HG03066 (cell line): ENCODE data around the gene FTO.

Source experiments
- ATAC-seq: cut with Tn5 transposase; IDR thresholded peaks from one replicate; pipeline ENCODE4 v1.9.1; 2021; ENCODE audit warnings: low read depth; ENCODE audit not compliant: unreplicated experiment

FTO gene

DNA sequence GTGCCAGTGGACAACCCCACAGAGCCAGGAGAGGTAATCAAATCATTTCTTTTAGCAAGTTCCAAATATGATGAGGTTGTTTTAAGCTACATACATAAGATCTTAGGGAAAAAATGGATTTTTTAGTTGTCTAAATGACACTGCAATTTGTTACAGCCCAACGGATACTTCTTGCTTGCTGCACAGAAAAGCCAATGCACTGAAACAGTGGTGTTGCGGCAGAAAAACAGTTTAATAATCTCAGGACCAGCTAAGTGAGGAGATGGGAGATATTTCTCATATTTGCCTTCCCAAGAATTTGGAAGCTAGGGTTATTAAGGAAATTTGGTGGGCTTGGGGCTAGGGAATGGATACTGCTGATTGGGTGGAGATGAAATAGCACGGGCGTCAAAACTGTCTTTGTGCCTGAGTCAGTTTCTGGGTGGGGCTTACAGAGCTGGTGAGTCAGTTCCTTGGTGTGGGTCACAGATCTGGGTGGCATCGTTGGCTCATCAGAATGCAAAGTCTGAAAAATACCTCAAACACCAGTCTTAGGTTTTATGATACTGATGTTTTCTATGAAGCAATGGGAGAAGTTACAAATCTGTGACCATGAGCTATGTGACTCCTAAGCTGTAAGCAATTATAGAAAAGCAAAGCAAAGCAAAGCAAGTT lies 327.3 kb downstream of the FTO start:
- ATAC-seq = no peak

GRCh38 chr16:54033747-54034146 lies 329.8 kb downstream of the FTO start:
- no peak for ATAC-seq

DNA sequence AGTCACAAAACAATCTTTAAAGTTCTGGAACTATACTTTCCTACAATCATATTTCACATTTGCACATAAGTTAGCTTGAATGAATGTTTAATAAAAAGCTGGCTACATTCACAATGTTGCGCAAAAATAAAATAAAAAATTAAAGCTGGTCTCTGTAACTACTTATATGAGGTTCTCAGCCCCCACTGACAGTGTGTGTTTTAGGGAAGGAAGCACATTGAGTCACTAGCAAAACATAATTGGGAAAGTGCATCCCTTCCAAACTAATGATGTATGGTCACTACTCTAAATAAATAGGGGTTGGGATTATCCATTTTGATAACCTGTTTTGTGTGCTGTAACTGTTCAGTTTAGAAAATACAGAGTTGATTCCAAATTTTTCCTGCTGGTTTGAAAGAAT lies 330.7 kb downstream of the FTO start:
- ATAC-seq = no peak

GRCh38 chr16:54040480-54040879 lies 336.5 kb downstream of the FTO start:
- ATAC-seq = no peak

DNA sequence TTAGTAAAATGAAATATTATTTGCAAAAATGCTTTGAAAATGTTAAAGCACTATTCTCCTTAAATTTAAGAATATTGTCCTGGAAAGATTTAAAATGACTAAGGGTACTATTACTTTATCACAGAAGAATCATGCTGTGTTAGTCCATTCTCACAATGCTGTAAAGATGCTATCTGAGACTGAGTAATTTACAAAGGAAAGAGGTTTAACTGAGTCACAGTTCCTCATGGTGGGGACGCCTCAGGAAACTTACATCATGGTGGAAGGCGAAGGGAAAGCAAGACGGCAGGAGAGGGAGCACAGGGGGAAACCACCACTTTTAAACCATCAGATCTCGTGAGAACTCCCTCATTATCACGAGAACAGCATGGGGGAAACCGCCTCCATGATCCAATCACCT lies 337.0 kb downstream of the FTO start:
- no peak for ATAC-seq

GRCh38 chr16:54048586-54049495 lies 344.9 kb downstream of the FTO start:
- ATAC-seq = no peak

GRCh38 chr16:54049591-54050458 lies 345.9 kb downstream of the FTO start:
- ATAC-seq = no peak

DNA sequence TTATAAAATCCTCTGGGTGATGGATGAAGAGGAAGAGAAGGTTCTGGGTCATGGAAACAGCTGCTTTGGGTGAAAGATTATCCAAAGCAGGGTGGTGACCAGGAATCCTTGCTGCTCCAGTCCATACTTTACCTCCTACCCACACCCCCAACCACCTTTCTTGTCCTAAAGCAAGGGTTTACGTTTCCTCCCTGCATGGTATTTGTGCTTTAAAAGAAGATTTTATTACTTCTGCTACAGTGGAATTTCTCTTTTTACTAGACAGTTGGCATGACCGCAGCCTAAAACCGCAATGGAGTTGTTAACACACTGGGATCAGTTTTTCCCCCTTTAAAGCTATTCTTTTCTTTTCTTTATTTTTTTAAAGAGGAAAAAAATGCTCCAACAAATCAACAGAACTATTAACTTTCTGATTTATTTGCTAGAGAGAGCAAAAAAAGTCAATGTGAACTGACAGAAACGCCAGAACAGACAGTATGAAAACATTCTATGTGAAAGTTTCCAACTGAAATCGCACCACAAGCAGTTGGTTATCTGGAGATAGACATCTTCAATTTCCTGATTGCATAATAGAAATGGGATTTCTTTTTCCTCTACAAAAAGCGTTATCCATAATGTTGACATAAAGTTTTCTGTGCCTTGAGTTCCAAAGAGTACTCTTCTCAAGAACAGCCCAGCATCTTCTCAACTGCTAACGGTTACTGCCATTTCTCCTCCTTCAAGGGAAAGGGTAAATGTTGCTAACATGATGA lies 346.7 kb downstream of the FTO start:
- no peak for ATAC-seq

DNA sequence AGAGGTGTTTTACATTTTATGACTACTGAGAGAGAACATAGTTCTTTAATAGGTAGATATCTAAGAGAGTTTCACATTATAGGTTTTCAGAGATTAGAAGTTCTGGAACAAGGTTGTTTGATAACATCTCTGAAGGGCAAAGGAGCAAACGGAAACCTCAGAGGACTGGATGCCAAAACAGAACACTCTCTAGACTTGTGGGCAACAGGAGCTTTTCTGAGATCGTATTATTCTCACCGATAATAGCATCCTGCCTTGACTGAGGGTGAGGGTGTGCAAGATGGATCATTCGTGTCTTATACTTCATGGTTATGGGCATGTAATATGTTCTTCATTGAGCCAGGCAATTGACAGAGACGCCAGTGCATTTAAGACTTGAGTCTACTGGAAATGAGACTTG lies 347.9 kb downstream of the FTO start:
- no peak for ATAC-seq

DNA sequence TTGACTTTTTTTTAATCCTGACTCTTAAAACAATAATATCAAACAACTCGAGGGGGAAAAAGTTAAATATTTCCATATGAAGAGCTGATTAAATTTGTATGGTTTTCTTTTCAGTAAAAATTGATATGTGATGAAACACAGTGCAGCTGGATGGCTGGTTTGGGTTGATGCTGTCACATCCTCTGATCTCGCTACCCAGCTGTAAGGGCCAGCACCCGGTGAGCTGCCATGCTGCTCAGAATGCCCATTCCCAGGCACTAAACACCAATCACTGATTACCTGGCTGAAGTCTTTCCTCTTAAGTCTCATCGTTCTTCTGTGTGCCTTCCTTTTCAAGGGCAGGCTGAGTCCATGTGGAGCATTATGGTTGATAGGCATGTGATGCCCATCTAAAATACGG lies 348.3 kb downstream of the FTO start:
- ATAC-seq = no peak

- ATAC-seq = no peak
Measured at GRCh38 chr16:54053891-54054820, 350.2 kb downstream of the FTO start.

DNA sequence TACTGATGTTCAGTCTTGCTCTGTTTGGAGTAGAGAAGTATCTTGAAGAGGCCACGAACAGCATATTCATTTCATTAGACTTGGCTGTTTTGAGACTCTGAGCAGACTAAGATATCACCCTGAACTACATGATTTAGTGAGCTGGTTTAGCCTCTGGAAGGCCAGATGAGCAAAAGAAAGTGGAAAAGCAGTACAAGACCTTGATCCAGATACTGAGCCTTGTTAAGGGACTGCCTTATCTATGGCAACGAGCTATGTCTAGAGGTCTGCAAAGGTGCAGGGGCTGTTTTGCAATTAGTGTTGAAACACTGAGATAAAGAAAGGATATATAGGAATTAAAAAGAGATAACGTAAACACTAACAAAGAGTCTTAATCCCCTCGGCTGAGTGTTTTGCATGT lies 351.2 kb downstream of the FTO start:
- no peak for ATAC-seq

- ATAC-seq = no peak
Measured at GRCh38 chr16:54055864-54056263, 351.9 kb downstream of the FTO start.

- no peak for ATAC-seq
Measured at GRCh38 chr16:54056921-54057320, 353.0 kb downstream of the FTO start.

DNA sequence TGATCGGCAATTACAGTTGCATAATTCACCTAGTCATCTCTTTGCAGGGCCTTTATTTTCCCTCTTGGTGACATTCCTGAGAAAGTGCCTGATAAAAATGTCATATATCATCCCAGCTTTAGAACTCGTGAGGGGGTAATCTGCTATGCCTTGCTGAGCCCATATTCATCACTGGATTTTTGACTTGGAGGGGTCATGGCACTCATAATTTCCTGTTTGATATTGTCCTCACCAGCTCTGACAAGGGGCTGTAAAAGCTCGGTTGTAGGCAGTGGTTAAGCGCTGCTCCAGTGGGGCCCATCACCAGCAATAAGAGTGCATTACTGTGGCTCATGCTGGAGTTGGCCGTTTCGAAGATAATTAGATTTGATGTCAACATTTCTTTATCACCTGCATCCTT lies 355.4 kb downstream of the FTO start:
- no peak for ATAC-seq

GRCh38 chr16:54060599-54061421 lies 356.9 kb downstream of the FTO start:
- no peak for ATAC-seq

GRCh38 chr16:54061454-54061853 lies 357.5 kb downstream of the FTO start:
- no peak for ATAC-seq
